D721Med (cell line): ENCODE results near the gene C12orf76.
"Not testable (repeated sequence)": the region's sequence is repeated elsewhere in the genome, so short reads cannot be mapped to it uniquely, and the experiment has no call there.

Experiments
- DNase-seq: peaks from one replicate; pipeline ENCODE4 v3.0.0; 2011; ENCODE audit warnings: low spot score; ENCODE audit not compliant: insufficient read length
- FAIRE-seq: peaks from 2 replicates; lab custom pipeline; 2011; peaks lifted over from hg19 to GRCh38; lab: Jason Lieb, UNC
- TF ChIP-seq, protein P1 (sequence below): IDR thresholded peaks from 2 replicates; pipeline ENCODE4 v1.5.1; 2012; ENCODE audit warnings: mild to moderate bottlenecking, control low read depth; ENCODE audit not compliant: insufficient read depth; ENCODE audit errors: missing control alignments

The C12orf76 gene

GRCh38 chr12:110012659-110013058, 35.7 kb downstream of the C12orf76 start:
- TF ChIP-seq, protein P1, sequence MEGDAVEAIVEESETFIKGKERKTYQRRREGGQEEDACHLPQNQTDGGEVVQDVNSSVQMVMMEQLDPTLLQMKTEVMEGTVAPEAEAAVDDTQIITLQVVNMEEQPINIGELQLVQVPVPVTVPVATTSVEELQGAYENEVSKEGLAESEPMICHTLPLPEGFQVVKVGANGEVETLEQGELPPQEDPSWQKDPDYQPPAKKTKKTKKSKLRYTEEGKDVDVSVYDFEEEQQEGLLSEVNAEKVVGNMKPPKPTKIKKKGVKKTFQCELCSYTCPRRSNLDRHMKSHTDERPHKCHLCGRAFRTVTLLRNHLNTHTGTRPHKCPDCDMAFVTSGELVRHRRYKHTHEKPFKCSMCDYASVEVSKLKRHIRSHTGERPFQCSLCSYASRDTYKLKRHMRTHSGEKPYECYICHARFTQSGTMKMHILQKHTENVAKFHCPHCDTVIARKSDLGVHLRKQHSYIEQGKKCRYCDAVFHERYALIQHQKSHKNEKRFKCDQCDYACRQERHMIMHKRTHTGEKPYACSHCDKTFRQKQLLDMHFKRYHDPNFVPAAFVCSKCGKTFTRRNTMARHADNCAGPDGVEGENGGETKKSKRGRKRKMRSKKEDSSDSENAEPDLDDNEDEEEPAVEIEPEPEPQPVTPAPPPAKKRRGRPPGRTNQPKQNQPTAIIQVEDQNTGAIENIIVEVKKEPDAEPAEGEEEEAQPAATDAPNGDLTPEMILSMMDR: no peak
- DNase-seq (no peak), FAIRE-seq (no peak)

GRCh38 chr12:110012137-110012536, 36.2 kb downstream of the C12orf76 start:
- DNase-seq: no peak
- TF ChIP-seq, protein P1: no peak
- FAIRE-seq: no peak

DNA sequence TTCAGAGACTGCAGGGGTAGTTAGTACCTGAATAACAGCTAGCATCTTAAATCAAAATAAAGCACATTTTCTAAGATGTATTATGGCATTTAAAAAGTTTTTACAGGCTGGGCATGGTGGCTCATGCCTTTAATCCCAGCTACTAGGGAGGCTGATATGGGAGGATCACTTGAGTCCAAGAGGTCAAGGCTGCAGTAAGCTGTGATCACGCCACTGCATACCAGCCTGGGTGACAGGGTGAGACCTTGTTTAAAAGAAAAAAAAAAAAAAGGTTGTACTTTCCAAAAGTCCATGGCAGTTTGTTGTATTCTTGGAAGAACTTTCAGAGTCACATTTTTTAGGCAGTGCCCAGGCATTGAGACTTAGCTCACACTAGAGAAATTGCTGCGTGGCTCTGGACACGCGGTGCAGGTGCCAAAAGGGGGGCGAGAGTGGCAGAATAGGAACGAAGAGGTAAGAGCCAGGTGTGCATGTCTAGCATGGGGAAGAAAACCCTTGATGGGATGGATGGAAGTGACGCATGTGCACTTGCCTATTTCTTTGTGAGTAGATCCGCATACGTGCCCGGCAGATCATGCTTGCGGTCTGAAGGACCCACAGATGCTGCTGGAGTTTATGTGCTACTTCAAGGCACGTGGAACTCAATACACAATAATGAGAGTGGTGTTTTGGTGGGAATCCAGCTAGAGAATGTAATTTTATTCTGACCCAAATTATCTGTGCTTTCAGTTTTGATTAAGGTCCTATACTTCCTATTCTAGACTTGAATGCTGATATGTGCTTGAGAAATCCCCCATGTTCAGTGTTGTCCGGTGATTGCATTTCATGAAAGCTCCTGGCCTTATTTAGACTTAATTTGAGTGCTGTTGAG, 37.2 kb downstream of the C12orf76 start:
- DNase-seq (no peak), FAIRE-seq (no peak)
- TF ChIP-seq, protein P1: no peak

DNA sequence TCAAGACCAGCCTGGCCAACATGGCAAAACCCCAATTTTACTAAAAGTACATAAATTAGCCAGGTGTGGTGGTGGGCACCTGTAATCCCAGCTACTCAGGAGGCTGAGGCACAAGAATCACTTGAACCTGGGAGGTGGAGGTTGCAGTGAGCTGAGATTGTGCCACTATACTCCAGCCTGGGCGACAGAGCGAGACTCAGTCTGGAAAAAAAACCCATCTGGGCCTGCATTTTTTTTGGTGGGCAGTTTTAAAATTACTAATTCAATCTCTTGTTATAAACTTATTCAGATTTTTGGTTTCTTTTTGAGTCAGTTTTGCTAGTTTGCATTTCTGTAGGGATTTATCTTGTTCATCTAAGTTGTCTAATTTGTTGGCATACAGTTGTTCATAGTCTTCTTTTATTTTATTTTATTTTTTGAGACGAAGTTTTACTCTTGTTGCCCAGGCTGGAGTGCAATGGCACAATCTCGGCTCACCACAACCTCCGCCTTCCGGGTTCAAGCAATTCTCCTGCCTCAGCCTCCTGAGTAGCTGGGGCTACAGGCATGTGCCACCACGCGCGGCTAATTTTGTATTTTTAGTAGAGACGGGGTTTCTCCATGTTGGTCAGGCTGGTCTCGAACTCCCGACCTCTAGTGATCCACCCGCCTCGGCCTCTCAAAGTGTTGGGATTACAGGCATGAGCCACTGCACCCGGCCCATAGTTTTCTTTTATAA, 39.5 kb downstream of the C12orf76 start:
- DNase-seq, FAIRE-seq: not testable (repeated sequence)

DNA sequence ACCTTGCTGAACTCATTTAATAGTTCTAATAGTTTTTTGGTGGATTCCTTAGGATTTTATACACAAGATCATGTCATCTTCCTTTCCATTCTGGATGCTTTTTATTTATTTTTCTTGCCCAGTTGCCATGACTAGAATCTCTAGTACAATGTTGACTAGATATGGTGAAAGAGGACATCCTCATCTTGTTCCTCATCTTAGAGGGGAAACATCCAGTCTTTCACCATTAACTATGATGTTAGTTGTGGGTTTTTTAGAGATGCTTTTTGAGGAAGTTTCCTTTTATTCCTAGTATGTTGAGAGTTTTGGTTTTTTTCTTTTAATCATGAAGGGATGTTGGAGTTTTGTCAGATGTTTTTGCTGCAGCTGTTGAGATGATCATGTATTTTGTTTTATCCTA, 40.4 kb downstream of the C12orf76 start:
- TF ChIP-seq, protein P1: no peak
- no peak for FAIRE-seq
- DNase-seq: no peak

DNA sequence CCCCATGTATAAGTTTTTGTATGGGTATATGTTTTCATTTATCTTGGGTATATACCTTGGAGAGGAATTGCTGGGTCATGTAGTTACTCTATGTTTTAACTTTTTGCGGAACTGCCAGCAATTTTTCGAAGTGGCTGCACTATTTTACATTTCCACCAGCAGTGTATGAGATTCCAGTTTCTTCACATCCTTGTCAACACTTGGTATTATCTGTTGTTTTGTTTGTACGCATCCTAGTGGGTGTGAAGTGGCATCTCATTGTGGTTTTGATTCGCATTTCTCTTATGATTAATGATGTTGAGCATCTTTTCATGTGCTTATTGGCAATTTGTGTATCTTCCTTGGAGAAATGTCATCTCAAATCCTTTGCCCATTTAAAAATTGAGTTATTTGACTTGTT, 42.2 kb downstream of the C12orf76 start:
- no peak for DNase-seq
- no peak for FAIRE-seq
- TF ChIP-seq, protein P1: no peak

DNA sequence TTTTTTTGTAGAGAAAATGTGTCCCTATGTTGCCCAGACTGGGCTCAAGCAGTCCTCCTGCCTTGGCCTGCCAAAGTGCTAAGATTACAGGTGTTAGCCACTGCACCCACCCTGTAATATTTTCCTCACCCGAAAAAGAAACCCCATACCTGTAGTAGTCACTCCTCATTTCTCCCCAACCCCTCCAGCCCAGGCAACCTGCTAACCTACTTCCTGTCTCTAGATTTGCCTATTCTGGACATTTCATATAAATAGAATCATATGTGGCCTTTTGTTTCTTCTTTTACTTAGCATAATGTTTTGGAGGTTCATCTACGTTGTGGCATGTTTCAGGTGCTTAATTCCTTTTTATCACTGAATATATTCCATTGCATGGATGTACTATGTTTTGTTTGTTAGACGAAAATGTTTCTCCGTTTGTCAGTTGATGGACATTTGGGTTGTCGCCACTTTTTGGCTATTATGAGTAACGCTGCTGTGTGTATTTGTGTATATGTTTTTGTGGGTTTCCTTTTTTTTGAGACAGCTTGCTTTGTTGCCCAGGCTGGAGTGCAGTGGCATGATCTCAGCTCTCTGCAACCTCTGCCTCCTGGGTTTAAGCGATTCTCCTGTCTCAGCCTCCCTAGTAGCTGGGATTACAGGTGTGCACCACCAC, 42.9 kb downstream of the C12orf76 start:
- no peak for FAIRE-seq

More for the DNA sequence above, 42.9 kb downstream of the C12orf76 start:
- DNase-seq: no peak
- TF ChIP-seq, protein P1: no peak
